Duodenal mucosa (tissue), 2 donors: ENCODE results near the gene PLXNA2.

Experiments
- H3K27ac ChIP-seq: one replicate; pipeline ENCODE4 v1.7.0; 2013; ENCODE audit warnings: low read depth, low read length
- H3K27me3 ChIP-seq, 2 donors: one replicate each; pipeline ENCODE4 v1.7.0; 2013; ENCODE audit warnings: low read length in 2 of 2, control low read depth in 1 of 2; ENCODE audit not compliant: insufficient read depth in 2 of 2, control insufficient read depth in 1 of 2
- H3K36me3 ChIP-seq, 2 donors: one replicate each; pipeline ENCODE4 v1.7.0; 2013; ENCODE audit warnings: low read length in 2 of 2, control low read depth in 1 of 2; ENCODE audit not compliant: insufficient read depth in 2 of 2, control insufficient read depth in 1 of 2
- H3K4me1 ChIP-seq, 2 donors: one replicate each; pipeline ENCODE4 v1.7.0; 2013; ENCODE audit warnings: low read length in 2 of 2, control low read depth in 1 of 2; ENCODE audit not compliant: insufficient read depth in 2 of 2, control insufficient read depth in 1 of 2
- H3K4me3 ChIP-seq, 2 donors: one replicate each; pipeline ENCODE4 v1.7.0; 2013; ENCODE audit warnings: low read length in 2 of 2, low read depth in 1 of 2
- H3K9ac ChIP-seq, 2 donors: one replicate each; pipeline ENCODE4 v1.7.0; 2013; ENCODE audit warnings: low read length in 2 of 2, low read depth in 1 of 2
- H3K9me3 ChIP-seq, 2 donors: one replicate each; pipeline ENCODE4 v1.7.0; 2013; ENCODE audit warnings: low read length in 2 of 2, control low read depth in 1 of 2; ENCODE audit not compliant: control insufficient read depth in 1 of 2

Gene PLXNA2

DNA sequence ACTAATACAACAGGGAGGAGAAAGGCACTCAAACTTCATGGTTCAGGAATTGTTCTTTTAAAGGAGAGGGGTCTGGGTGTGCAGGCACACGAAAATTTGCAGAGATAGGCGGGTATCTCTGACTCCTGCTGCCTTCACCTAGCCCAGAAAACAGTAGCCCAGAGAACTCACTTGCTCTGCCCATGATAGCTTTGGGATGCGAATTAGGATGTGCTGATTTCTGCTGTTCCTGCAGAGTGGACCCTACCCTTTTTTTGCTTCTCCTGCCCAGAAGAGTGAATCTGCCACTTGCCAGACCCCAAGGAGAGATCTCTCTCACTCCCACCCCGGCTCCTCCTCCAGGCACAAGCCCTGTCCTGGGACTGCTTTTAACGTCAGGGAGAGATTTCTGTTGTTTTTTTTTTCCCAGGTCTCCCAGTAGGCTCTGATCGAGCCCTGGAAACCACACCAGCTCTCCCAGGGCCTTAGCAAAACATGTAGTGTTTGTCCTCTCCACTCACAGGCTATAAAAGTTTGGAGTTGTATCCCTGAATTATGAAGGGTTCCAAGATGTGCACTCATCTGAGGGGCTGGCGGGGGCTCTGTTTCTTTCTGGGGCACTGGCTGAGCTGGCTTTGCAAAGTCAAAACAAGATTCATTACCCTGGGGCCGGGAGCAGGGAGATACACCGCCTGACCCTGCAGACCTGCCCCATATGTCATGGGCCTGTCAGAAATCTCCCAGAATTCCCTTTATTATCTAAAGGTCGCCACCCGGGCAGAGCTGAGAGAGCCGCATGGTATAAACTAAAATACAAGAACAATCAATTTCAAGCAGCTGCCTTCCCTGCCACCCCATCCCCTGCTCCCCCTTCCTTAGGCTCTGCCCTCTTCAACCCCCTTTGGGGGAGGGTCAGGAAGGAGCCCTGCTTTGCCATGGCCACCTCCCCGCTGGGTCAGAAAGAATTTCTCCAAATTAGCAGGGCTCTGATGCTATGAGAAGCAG lies 17.9 kb downstream of the PLXNA2 start:
- no peaks in the 10 kb centered on the region for H3K9me3 ChIP-seq
- H3K27ac ChIP-seq, result no peak overlapping the region
- no peak overlapping the region for H3K9ac ChIP-seq
- peaks cover 0 to 6% of the 10 kb centered on the region in 2 donors for H3K36me3 ChIP-seq
- H3K27me3 ChIP-seq, result no peaks in the 10 kb centered on the region
- no peak overlapping the region for H3K4me3 ChIP-seq
- peaks cover 18% of the 10 kb centered on the region in 2 donors for H3K4me1 ChIP-seq

DNA sequence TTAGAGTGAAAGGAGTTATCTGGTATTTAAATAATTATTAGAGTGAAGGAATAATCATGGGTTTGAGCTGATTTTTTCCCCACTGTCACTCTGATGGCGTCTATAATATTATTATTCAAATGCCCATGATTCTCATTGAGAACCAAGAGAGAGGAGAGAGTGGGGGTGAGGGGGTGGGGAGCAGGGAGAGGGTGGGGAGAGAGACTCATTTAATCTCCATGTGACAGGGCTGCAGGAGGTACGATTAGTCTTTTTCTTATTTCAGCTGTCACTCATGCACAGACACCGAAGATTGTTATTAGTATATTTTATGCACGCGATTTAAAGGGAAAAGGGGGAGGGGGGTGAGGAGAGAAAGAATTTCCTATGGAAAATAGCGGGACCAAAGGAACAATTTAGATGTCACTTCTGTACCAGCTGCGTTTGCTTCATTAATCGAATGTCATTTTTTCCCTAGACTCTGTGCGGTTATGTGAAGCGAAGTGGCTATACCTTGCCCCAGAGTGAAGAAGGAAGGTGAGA lies 19.9 kb downstream of the PLXNA2 start:
- Histone ChIP-seq H3K9ac (no peak overlapping the region), H3K4me3 (no peak overlapping the region), H3K4me1 (peaks cover 13 to 17% of the 10 kb centered on the region in 2 donors)

DNA sequence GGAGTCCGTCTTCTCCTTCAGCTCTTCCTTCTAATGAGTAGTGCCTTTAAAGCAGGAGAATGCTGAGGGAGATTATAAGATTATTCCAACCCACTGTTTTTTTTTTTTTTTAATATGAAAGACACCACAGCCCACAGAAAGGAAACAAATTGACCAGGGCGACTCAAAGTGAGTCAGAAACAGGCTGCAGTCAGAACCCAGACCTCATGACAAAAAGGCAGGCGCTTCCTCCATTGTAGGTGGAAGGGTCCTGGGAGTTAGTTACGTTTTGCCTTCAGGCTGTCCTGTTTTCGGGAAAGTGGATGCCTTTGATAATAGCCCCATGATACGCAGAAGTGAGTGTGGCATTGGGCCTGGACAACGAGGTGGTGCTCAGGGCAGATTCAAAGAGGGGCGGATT lies 21.0 kb downstream of the PLXNA2 start:
- Histone ChIP-seq H3K4me1 (peaks cover 9 to 17% of the 10 kb centered on the region in 2 donors), H3K27ac (no peak overlapping the region), H3K4me3 (no peak overlapping the region), H3K9ac (no peak overlapping the region), H3K36me3 (peaks cover 0 to 5% of the 10 kb centered on the region in 2 donors), H3K9me3 (no peaks in the 10 kb centered on the region), H3K27me3 (no peaks in the 10 kb centered on the region)

More for the DNA sequence above, 19.9 kb downstream of the PLXNA2 start:
- Histone ChIP-seq H3K27ac (no peak overlapping the region), H3K9me3 (no peaks in the 10 kb centered on the region), H3K36me3 (peaks cover 0 to 5% of the 10 kb centered on the region in 2 donors), H3K27me3 (no peaks in the 10 kb centered on the region)

DNA sequence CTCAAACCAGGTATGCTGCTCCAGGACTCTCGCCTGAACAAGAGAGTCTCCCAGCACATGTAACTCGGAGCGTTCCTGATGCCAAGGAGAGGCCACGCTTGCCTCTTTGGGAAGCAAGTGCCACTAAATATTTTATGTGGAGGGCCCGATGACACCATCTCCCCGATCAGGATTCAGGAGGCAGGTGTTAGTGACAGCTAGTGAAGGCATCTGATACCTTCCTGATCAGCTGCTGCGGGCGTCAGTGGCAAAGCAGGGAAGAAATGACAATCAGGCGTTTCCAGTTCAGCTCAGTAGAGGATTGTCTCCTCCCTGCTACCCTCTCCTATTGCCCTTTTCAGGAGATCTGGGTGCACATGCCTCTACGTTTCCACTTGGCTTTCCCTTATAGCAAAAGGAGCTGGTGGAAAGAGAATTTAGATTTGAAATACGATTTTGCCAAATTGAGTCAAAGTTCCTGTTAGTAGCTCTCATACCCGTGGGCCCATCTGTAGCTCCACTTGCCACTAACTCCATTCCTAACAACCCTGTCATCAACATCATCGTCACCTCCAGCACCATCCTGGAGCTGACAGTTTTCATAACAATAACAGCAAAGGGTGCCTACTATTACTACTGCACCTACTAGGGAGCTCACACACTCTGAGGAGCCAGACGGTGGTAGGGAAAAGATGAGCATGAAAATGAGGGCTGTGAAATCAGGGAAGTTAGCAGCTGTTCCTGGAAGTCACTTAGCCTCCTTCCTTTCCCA lies 21.6 kb downstream of the PLXNA2 start:
- peaks cover 4 to 12% of the 10 kb centered on the region in 2 donors for H3K4me1 ChIP-seq
- H3K9me3 ChIP-seq, result no peaks in the 10 kb centered on the region
- no peak overlapping the region for H3K4me3 ChIP-seq
- H3K9ac ChIP-seq, result no peak overlapping the region
- H3K27me3 ChIP-seq, result no peaks in the 10 kb centered on the region
- H3K36me3 ChIP-seq, result peaks cover under 1 to 6% of the 10 kb centered on the region in 2 donors
- H3K27ac ChIP-seq, result no peak overlapping the region

- Histone ChIP-seq H3K9ac (no peak overlapping the region), H3K9me3 (no peaks in the 10 kb centered on the region), H3K36me3 (peaks cover 14 to 19% of the 10 kb centered on the region in 2 donors), H3K4me1 (peaks cover 0 to 10% of the 10 kb centered on the region in 2 donors), H3K4me3 (no peak overlapping the region), H3K27me3 (no peaks in the 10 kb centered on the region), H3K27ac (no peak overlapping the region)
Observed at GRCh38 chr1:208221291-208221622, 22.9 kb downstream of the PLXNA2 start.

- no peaks in the 10 kb centered on the region for H3K27me3 ChIP-seq
- H3K4me1 ChIP-seq, result peaks cover 0 to 10% of the 10 kb centered on the region in 2 donors
Observed at GRCh38 chr1:208219659-208220282, 24.4 kb downstream of the PLXNA2 start.

GRCh38 chr1:208219098-208219658 lies 25.0 kb downstream of the PLXNA2 start:
- Histone ChIP-seq H3K36me3 (peaks cover 22 to 30% of the 10 kb centered on the region in 2 donors), H3K27ac (peak overlapping the region; percentile 35), H3K9ac (no peak overlapping the region), H3K9me3 (no peaks in the 10 kb centered on the region), H3K27me3 (no peaks in the 10 kb centered on the region), H3K4me1 (peaks cover 0 to 10% of the 10 kb centered on the region in 2 donors), H3K4me3 (no peak overlapping the region)

More at GRCh38 chr1:208219659-208220282, 24.4 kb downstream of the PLXNA2 start:
- Histone ChIP-seq H3K36me3 (peaks cover 22 to 31% of the 10 kb centered on the region in 2 donors), H3K9ac (no peak overlapping the region), H3K9me3 (no peaks in the 10 kb centered on the region), H3K4me3 (no peak overlapping the region), H3K27ac (peak overlapping the region; percentile 35)

DNA sequence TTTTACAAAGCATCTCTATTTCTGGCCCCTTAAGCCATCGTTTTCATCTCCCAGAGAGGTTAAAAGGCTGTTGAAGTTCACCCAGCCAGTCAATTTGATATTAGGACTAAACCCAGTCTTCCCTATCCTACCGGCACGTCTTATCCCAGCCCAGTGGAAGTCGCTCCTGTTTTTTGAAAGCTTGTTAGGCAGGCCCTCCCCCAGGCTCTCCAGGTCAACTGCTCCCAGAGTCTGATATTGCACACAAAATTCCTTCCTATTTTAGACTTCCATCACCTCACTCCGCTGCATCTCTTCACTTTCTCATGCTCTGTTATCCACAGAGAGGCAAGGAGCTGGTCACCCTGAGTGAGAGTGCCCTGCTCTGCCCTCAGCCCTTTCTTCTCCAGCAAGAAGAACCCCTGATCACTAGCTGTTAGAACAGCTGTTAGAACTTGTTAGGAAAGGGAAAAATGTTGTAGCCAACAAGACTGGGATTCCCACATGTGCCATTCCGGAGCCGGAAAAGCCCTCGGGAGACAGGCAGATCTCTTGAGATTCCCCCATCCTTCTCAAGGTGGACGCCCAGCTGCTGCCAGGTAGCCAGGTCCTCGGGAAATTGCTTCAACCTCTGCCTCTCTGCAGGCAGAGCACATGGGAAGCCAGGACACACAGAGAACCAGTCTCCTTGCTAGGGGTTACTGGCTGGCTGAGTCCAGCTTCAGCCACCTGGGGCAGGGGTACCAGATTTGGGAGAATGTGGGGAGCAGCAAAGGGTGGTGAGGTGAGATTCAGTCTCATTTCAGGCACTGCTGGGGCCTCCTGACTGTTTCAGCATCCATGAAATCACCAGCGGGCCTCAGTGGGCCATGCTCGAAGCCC lies 25.7 kb downstream of the PLXNA2 start:
- Histone ChIP-seq H3K4me3 (no peak overlapping the region), H3K36me3 (peaks cover 22 to 30% of the 10 kb centered on the region in 2 donors), H3K27me3 (no peaks in the 10 kb centered on the region), H3K4me1 (peaks cover 0 to 10% of the 10 kb centered on the region in 2 donors), H3K27ac (no peak overlapping the region), H3K9ac (no peak overlapping the region), H3K9me3 (no peaks in the 10 kb centered on the region)

DNA sequence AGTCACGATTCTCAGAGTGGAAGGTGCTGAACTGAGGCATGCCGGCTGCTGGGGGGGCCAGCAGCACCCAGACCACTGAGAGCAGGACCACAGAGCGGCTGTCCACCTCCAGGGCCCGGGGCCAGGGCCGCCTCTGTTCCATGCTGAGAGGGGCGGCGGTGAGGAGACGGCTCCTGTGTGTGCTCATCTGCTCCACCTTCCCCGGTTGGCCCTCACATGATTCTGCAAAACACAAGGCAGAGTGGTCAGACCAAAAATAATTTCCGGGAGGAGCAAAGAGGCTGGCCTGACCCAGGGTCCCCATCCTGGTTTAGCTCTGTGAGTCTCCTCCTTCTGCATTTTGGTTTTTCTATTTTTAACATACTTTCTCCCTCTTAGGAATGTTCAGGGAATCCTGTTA lies 26.4 kb downstream of the PLXNA2 start:
- Histone ChIP-seq H3K27ac (no peak overlapping the region), H3K4me1 (peaks cover 0 to 10% of the 10 kb centered on the region in 2 donors), H3K9me3 (no peaks in the 10 kb centered on the region), H3K9ac (no peak overlapping the region), H3K36me3 (peaks cover 22 to 30% of the 10 kb centered on the region in 2 donors), H3K27me3 (no peaks in the 10 kb centered on the region), H3K4me3 (no peak overlapping the region)
